Cardiac fibroblast (primary cell): ENCODE results near the gene DDO.
A peak's percentile ranks its signal among the peaks of the same experiment; 100 is the strongest.

Source experiments
- DNase-seq, 2 donors: peaks; one replicate each; pipeline versions ENCODE4 v3.0.0 to v3.0.0-alpha.2; 2010; ENCODE audit warnings: low read depth in 2 of 2
- H3K4me3 ChIP-seq, 2 donors: replicated peaks in 1 of 2; 1 replicate in 1 of 2; 2 replicates in 1 of 2; pipeline ENCODE4 v1.5.1; 2011; ENCODE audit warnings: low read depth in 2 of 2, low read length in 2 of 2, mild to moderate bottlenecking in 2 of 2, moderate library complexity in 1 of 2
- CTCF ChIP-seq: IDR thresholded peaks from one replicate; pipeline ENCODE4 v1.5.1; 2011; ENCODE audit warnings: low read depth, mild to moderate bottlenecking, low read length, inconsistent platforms

DDO gene

GRCh38 chr6:110363748-110364147 is 51.6 kb downstream of the DDO start:
- no peak for TF ChIP-seq CTCF
- DNase-seq: no peak
- H3K4me3 ChIP-seq: no peak overlapping the region

GRCh38 chr6:110360676-110361075 is 54.7 kb downstream of the DDO start:
- no peak overlapping the region for H3K4me3 ChIP-seq
- no peak for DNase-seq
- TF ChIP-seq CTCF: no peak

- no peak overlapping the region for H3K4me3 ChIP-seq
- no peak for TF ChIP-seq CTCF
These were observed 55.8 kb downstream of the DDO start for GRCh38 chr6:110359556-110359955.

GRCh38 chr6:110358553-110359160 is 56.7 kb downstream of the DDO start:
- peak overlapping the region in 1 of 2 donors; percentile 27 for H3K4me3 ChIP-seq
- no peak for DNase-seq
- no peak for TF ChIP-seq CTCF

More at GRCh38 chr6:110359556-110359955, 55.8 kb downstream of the DDO start:
- DNase-seq: no peak

GRCh38 chr6:110357664-110358552 is 57.5 kb downstream of the DDO start, which contains the start of gene METTL24:
METTL24 (minus strand) TSS chr6:110358349; CDS start chr6:110358272, 77 bp downstream.
- TF ChIP-seq CTCF: no peak
- H3K4me3 ChIP-seq: peak within 1 kb of the TSS in 1 of 2 donors; percentile 36
- no peak for DNase-seq

- TF ChIP-seq CTCF: no peak
- H3K4me3 ChIP-seq: peak overlapping the region in 1 of 2 donors; percentile 36
- DNase-seq: no peak
These were observed 58.1 kb downstream of the DDO start for GRCh38 chr6:110357298-110357663.
